ENCODE data around the gene CD69. TPM values are rescaled to one million over a fixed set of nuclear protein-coding genes. Genes with fewer than 3 reads are reported as not detected.

Gene CD69
- total and polyA plus RNA-seq, 2 donors (not counting 1 experiment from before 2014, with no cell fraction given): 45.1 to 997 TPM

- Mint-ChIP-seq H3K27me3 (no peaks in the 10 kb centered on the region), H3K9me3 (ENCODE audit: insufficient read depth) (no peaks in the 10 kb centered on the region), H3K4me3 (peak overlapping the region; percentile 96), H3K27ac (peak overlapping the region; percentile 99), H3K4me1 (peaks cover 63% of the 10 kb centered on the region)
- ATAC-seq (ENCODE audit: low read depth): no peak
- H3K4me3 ChIP-seq (ENCODE audit: control extremely low read depth in 1 of 5, extremely low read depth in 1 of 5, insufficient read depth in 1 of 5, low read depth in 2 of 5, low read length in 4 of 5): peak overlapping the region; percentile 46 to 100 (median 75)
- peak overlapping the region; percentile 74 for H3K4me2 ChIP-seq (replicated peaks; ENCODE audit: low read depth, low read length, poor library complexity, severe bottlenecking)
- H3K79me2 ChIP-seq (ENCODE audit: control insufficient read depth, insufficient read depth, low read length): peaks cover 62% of the 10 kb centered on the region
- intact Hi-C loops (cut with micrococcal nuclease): loop anchor here (1.0 kb wide), 1 partner anchor 34 kb away; no protein-coding TSS in a partner anchor
- peaks cover 52% of the 10 kb centered on the region for H4K20me1 ChIP-seq (ENCODE audit: control insufficient read depth, insufficient read depth, low read length, poor library complexity, severe bottlenecking)
- H3K9ac ChIP-seq (ENCODE audit: low read length): peak overlapping the region; percentile 96
- WGBS (ENCODE audit: insufficient coverage): no CpG with 5 or more reads among the region's 1 CpG
- H3K36me3 ChIP-seq (replicated peaks in 1 of 2; ENCODE audit: control extremely low read depth in 1 of 2, control insufficient read depth in 1 of 2, extremely low read depth in 1 of 2, insufficient read depth in 2 of 2, low read length in 1 of 2): peaks cover 14 to 21% of the 10 kb centered on the region in 2 experiments
- H2AFZ ChIP-seq (ENCODE audit: insufficient read depth, low read depth, low read length, poor library complexity, severe bottlenecking): no peak overlapping the region
- H3K27ac ChIP-seq (ENCODE audit: low read length in 2 of 2): peak overlapping the region; percentile 89 to 93
- no peak for TF ChIP-seq CTCF (IDR thresholded peaks at IDR 0.05)
- TF ChIP-seq EZH2 (IDR thresholded peaks at IDR 0.05; ENCODE audit: borderline replicate concordance, insufficient read depth, low read depth, low read length, poor library complexity, severe bottlenecking): no peak
- CTCF ChIA-PET: interaction anchor here (1.0 to 21.1 kb wide), 6 partner anchors 9 to 48 kb away, joined by 3 to 629 read pairs (median 3); no protein-coding TSS in a partner anchor
- H3K9me3 ChIP-seq (ENCODE audit: control extremely low read depth in 1 of 3, control insufficient read depth in 2 of 3, insufficient read depth in 1 of 3, low read length in 2 of 3): no peaks in the 10 kb centered on the region
- peaks cover 56 to 58% of the 10 kb centered on the region in 2 donors for H3K4me1 ChIP-seq (ENCODE audit: control insufficient read depth in 2 of 2, insufficient read depth in 2 of 2, low read length in 2 of 2)
- H3K27me3 ChIP-seq (replicated peaks in 1 of 4; ENCODE audit: control extremely low read depth in 1 of 4, control insufficient read depth in 3 of 4, insufficient read depth in 4 of 4, low read length in 3 of 4): no peaks in the 10 kb centered on the region
- DNase-seq: peak; percentile 37
- POLR2A ChIA-PET: interaction anchor here (0.6 kb wide), 1 partner anchor 89 kb away, joined by 3 read pairs; no protein-coding TSS in a partner anchor
Observed at GRCh38 chr12:9759694-9760093, 1.0 kb downstream of the CD69 start.

DNA sequence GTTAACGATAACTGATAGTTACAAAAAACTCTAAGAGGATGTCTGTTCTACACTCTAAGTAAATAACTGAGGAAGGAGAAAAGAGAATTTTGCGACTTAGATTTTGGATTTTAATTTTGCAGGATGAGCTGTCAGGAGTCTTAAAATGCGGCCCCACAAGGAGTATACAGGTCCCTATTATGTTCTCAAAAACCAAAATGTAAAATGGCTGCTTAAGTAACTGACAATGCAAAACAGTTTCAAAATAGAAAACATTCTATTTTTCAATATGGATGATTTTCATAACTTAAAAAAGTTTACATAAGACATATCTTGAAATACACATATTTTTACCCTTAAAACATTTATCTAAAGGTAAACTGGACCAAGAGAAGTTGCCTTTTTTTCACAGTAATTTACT, 2.6 kb downstream of the CD69 start:
- DNase-seq (no peak), ATAC-seq (ENCODE audit: low read depth) (no peak)
- Histone ChIP-seq H3K4me2 (replicated peaks; ENCODE audit: low read depth, low read length, poor library complexity, severe bottlenecking) (peak overlapping the region; percentile 74), H3K9me3 (ENCODE audit: control extremely low read depth in 1 of 3, control insufficient read depth in 2 of 3, insufficient read depth in 1 of 3, low read length in 2 of 3) (no peaks in the 10 kb centered on the region), H3K79me2 (ENCODE audit: control insufficient read depth, insufficient read depth, low read length) (peaks cover 62% of the 10 kb centered on the region), H2AFZ (ENCODE audit: insufficient read depth, low read depth, low read length, poor library complexity, severe bottlenecking) (no peak overlapping the region), H3K27me3 (replicated peaks in 1 of 4; ENCODE audit: control extremely low read depth in 1 of 4, control insufficient read depth in 3 of 4, insufficient read depth in 4 of 4, low read length in 3 of 4) (no peaks in the 10 kb centered on the region), H4K20me1 (ENCODE audit: control insufficient read depth, insufficient read depth, low read length, poor library complexity, severe bottlenecking) (peaks cover 56% of the 10 kb centered on the region), H3K9ac (ENCODE audit: low read length) (peak overlapping the region; percentile 96), H3K36me3 (replicated peaks in 1 of 2; ENCODE audit: control extremely low read depth in 1 of 2, control insufficient read depth in 1 of 2, extremely low read depth in 1 of 2, insufficient read depth in 2 of 2, low read length in 1 of 2) (peaks cover 18 to 36% of the 10 kb centered on the region in 2 experiments), H3K27ac (ENCODE audit: low read length in 2 of 2) (peak overlapping the region; percentile 89 to 93), H3K4me3 (ENCODE audit: control extremely low read depth in 1 of 5, extremely low read depth in 1 of 5, insufficient read depth in 1 of 5, low read depth in 2 of 5, low read length in 4 of 5) (peak overlapping the region; percentile 46 to 100 (median 75)), H3K4me1 (ENCODE audit: control insufficient read depth in 2 of 2, insufficient read depth in 2 of 2, low read length in 2 of 2) (peaks cover 42 to 45% of the 10 kb centered on the region in 2 donors)
- H3K27me3 Mint-ChIP-seq: no peaks in the 10 kb centered on the region
- TF ChIP-seq EZH2 (IDR thresholded peaks at IDR 0.05; ENCODE audit: borderline replicate concordance, insufficient read depth, low read depth, low read length, poor library complexity, severe bottlenecking) (no peak), CTCF (IDR thresholded peaks at IDR 0.05) (no peak)
- intact Hi-C loops (cut with micrococcal nuclease): loop anchor here (1.0 kb wide), 1 partner anchor 8 kb away; no protein-coding TSS in a partner anchor
- H3K4me3 Mint-ChIP-seq: peak overlapping the region; percentile 96
- peak overlapping the region; percentile 99 for H3K27ac Mint-ChIP-seq
- ChIA-PET CTCF (interaction anchor here (0.8 to 21.1 kb wide), 13 partner anchors 8 to 189 kb away, joined by 3 to 629 read pairs (median 5); no protein-coding TSS in a partner anchor), POLR2A (interaction anchor here (0.8 to 1.3 kb wide), 3 partner anchors 17 to 113 kb away, joined by 3 to 4 read pairs (median 4); no protein-coding TSS in a partner anchor)
- no CpG with 5 or more reads among the region's 3 CpGs for WGBS (ENCODE audit: insufficient coverage)
- H3K4me1 Mint-ChIP-seq: peaks cover 60% of the 10 kb centered on the region
- H3K9me3 Mint-ChIP-seq (ENCODE audit: insufficient read depth): no peaks in the 10 kb centered on the region
